HCT116 (cell line): ENCODE measurements around the gene ANXA6. TPM values are rescaled to one million over a fixed set of nuclear protein-coding genes. Genes with fewer than 3 reads are reported as not detected.

Experiments
- ATAC-seq: fragments of 200-7000 bp; cut with Tn5 transposase; 2 replicates; pipeline ENCODE4 v1.9.1; 2020; ENCODE audit warnings: mild to moderate bottlenecking, moderate library complexity
- BruUV-seq: library from RNA; stranded (reverse); fragments of 400-500 nt; replicated peaks from 2 replicates; lab custom pipeline; 2021; lab: Mats Ljungman, UMichigan
- CTCF ChIA-PET: fragments of 300-600 bp; sonication (Branson Sonifier 250); formaldehyde crosslinking; loops from one replicate; lab custom pipeline; 2021; ENCODE audit warnings: antibody characterized with exemption; lab: Charles Lee
- POLR2A ChIA-PET: fragments of 300-600, 350-600 bp; sonication (Branson Sonifier 250); formaldehyde crosslinking; loops from one replicate; lab custom pipeline; 2021; ENCODE audit warnings: antibody characterized with exemption; lab: Charles Lee
- RAD21 ChIA-PET, 2 experiments: fragments of 300-600 bp; sonication (Branson Sonifier 250); formaldehyde crosslinking; loops; one replicate each; lab custom pipeline; 2023; ENCODE audit warnings: low total read pairs in 2 of 2; ENCODE audit not compliant: uncharacterized antibody in 2 of 2, unreplicated experiment in 2 of 2, low non-redundant PET in 1 of 2; lab: Charles Lee
- DNase-seq: peaks from one replicate; pipeline ENCODE4 v3.0.0-alpha.2; 2010; ENCODE audit warnings: low read depth, low spot score
- H2AFZ ChIP-seq: fragments of 200-600 bp; shearing (Covaris generic), sonication (generic); 2 replicates; pipeline ENCODE4 v1.6.1; 2017; ENCODE audit warnings: low read depth, mixed run types, mixed read lengths, antibody characterized with exemption, low read length; ENCODE audit not compliant: poor library complexity, severe bottlenecking
- H3K27ac ChIP-seq: 2 replicates; pipeline ENCODE4 v1.5.1; 2012; ENCODE audit warnings: low read depth, low read length
- H3K27me3 ChIP-seq: fragments of 200-600 bp; sonication (generic); 2 replicates; pipeline ENCODE4 v1.6.1; 2016; ENCODE audit warnings: mixed run types, low read length, mixed read lengths; ENCODE audit not compliant: insufficient read depth
- H3K36me3 ChIP-seq, 2 experiments: fragments of 200-500 bp in 1 of 2; fragments of 200-600 bp in 1 of 2; sonication (Bioruptor generic) in 1 of 2; sonication (generic) in 1 of 2; 2 replicates each; pipeline versions ENCODE4 v1.5.1 to v1.6.1; 2014 to 2016; ENCODE audit warnings: low read length in 2 of 2, inconsistent platforms in 1 of 2, mixed read lengths in 1 of 2, mixed run types in 1 of 2; ENCODE audit not compliant: insufficient read depth in 2 of 2, control insufficient read depth in 1 of 2
- H3K4me1 ChIP-seq, 2 experiments: fragments of 200-600 bp in 1 of 2; sonication (generic) in 1 of 2; 2 replicates each; pipeline versions ENCODE4 v1.5.1 to v1.6.1; 2012 to 2017; ENCODE audit warnings: low read length in 2 of 2, inconsistent platforms in 1 of 2, mild to moderate bottlenecking in 1 of 2, mixed read lengths in 1 of 2, mixed run types in 1 of 2, moderate library complexity in 1 of 2; ENCODE audit not compliant: insufficient read depth in 2 of 2, control insufficient read depth in 1 of 2
- H3K4me2 ChIP-seq: fragments of 200-600 bp; sonication (generic); 2 replicates; pipeline ENCODE4 v1.6.1; 2017; ENCODE audit warnings: mixed run types, low read length, mixed read lengths
- H3K4me3 ChIP-seq, 2 experiments: fragments of 200-600 bp in 1 of 2; sonication (generic) in 1 of 2; replicated peaks in 1 of 2; 2 replicates each; pipeline ENCODE4 v1.5.1; 2011 to 2016; ENCODE audit warnings: low read length in 2 of 2, control low read depth in 1 of 2, low read depth in 1 of 2, mild to moderate bottlenecking in 1 of 2, mixed read lengths in 1 of 2, mixed run types in 1 of 2
- H3K79me2 ChIP-seq: fragments of 200-600 bp; sonication (generic); 2 replicates; pipeline ENCODE4 v1.6.1; 2017; ENCODE audit warnings: mild to moderate bottlenecking, mixed run types, low read length, moderate library complexity, mixed read lengths; ENCODE audit not compliant: insufficient read depth
- H3K9ac ChIP-seq: fragments of 200-600 bp; sonication (generic); 2 replicates; pipeline ENCODE4 v1.6.1; 2016; ENCODE audit warnings: low read length, mixed read lengths
- H3K9me2 ChIP-seq: fragments of 200-600 bp; sonication (generic), shearing (Covaris generic); 2 replicates; pipeline ENCODE4 v1.6.1; 2017; ENCODE audit warnings: mixed run types, mild to moderate bottlenecking, moderate library complexity; ENCODE audit not compliant: insufficient read depth
- H3K9me3 ChIP-seq, 2 experiments: fragments of 200-500 bp in 1 of 2; fragments of 200-600 bp in 1 of 2; sonication (Bioruptor generic) in 1 of 2; sonication (generic) in 1 of 2; 2 replicates each; pipeline ENCODE4 v1.6.1; 2014 to 2017; ENCODE audit warnings: low read length in 2 of 2, mixed read lengths in 2 of 2, inconsistent platforms in 1 of 2, low read depth in 1 of 2, mild to moderate bottlenecking in 1 of 2, mixed run types in 1 of 2, moderate library complexity in 1 of 2; ENCODE audit not compliant: control insufficient read depth in 1 of 2, insufficient read depth in 1 of 2
- H4K20me1 ChIP-seq: fragments of 200-600 bp; sonication (generic), shearing (Covaris generic); 2 replicates; pipeline ENCODE4 v1.6.1; 2017; ENCODE audit warnings: mixed run types, mild to moderate bottlenecking, moderate library complexity; ENCODE audit not compliant: insufficient read depth
- ATF3 ChIP-seq: IDR thresholded peaks from 2 replicates; pipeline ENCODE4 v1.6.1; 2012
- CBX3 ChIP-seq: IDR thresholded peaks from 2 replicates; pipeline ENCODE4 v1.6.1; 2012; ENCODE audit warnings: low read depth
- EGR1 ChIP-seq: IDR thresholded peaks from 2 replicates; pipeline ENCODE4 v1.6.1; 2012; ENCODE audit warnings: low read depth
- ELF1 ChIP-seq: IDR thresholded peaks from 2 replicates; pipeline ENCODE4 v1.6.1; 2012; ENCODE audit warnings: low read depth, borderline replicate concordance
- EZH2 ChIP-seq: fragments of 200-600 bp; sonication (generic); IDR thresholded peaks from 2 replicates; pipeline ENCODE4 v1.6.1; 2017; ENCODE audit warnings: antibody characterized with exemption, mixed run types
- FOSL1 ChIP-seq: IDR thresholded peaks from 2 replicates; pipeline ENCODE4 v1.6.1; 2012; ENCODE audit warnings: low read depth
- MAX ChIP-seq: IDR thresholded peaks from 2 replicates; pipeline ENCODE4 v1.6.1; 2012
- POLR2AphosphoS5 ChIP-seq: IDR thresholded peaks from 2 replicates; pipeline ENCODE4 v1.6.1; 2011; ENCODE audit warnings: mild to moderate bottlenecking, low read depth, low read length, moderate library complexity
- RAD21 ChIP-seq: IDR thresholded peaks from 2 replicates; pipeline ENCODE4 v1.6.1; 2012; ENCODE audit warnings: low read depth, mild to moderate bottlenecking
- REST ChIP-seq: IDR thresholded peaks from 2 replicates; pipeline ENCODE4 v1.6.1; 2012; ENCODE audit warnings: low read depth
- SIN3A ChIP-seq: IDR thresholded peaks from 2 replicates; pipeline ENCODE4 v1.6.1; 2012; ENCODE audit warnings: low read depth
- TCF7L2 ChIP-seq: IDR thresholded peaks from 2 replicates; pipeline ENCODE4 v1.7.0; 2011; ENCODE audit warnings: borderline replicate concordance, inconsistent platforms; ENCODE audit not compliant: insufficient read depth, insufficient read length; ENCODE audit errors: extremely low read depth
- ZFX ChIP-seq: fragments of 450-650 bp; IDR thresholded peaks from 2 replicates; pipeline ENCODE4 v1.6.1; 2017
- ZNF274 ChIP-seq: fragments of 200-500 bp; sonication (Bioruptor generic); IDR thresholded peaks from 2 replicates; pipeline ENCODE4 v1.6.1; 2014; ENCODE audit warnings: mild to moderate bottlenecking, low read depth, low read length, inconsistent platforms
- intact Hi-C: fragments of 100-400 bp; cut with micrococcal nuclease; formaldehyde crosslinking; loops from 2 replicates; pipeline ENCODE4 v1.10.0; 2022
- total RNA-seq: library from RNA; stranded (reverse); gene quantifications from one replicate; pipeline ENCODE4 v1.2.1, GENCODE V29; 2021; ENCODE audit not compliant: unreplicated experiment

The ANXA6 gene
- total RNA-seq, 1 experiment from 2014 or later, result 71.9 TPM

- BruUV-seq, result no TSS peak
- CTCF ChIA-PET, result no interaction called here
These were observed 24.6 kb downstream of the ANXA6 start for GRCh38 chr5:151132963-151133362.

GRCh38 chr5:151130922-151131891 lies 26.4 kb downstream of the ANXA6 start:
- CTCF ChIA-PET, result interaction anchor here (5.0 kb wide), 1 partner anchor 34 kb away, joined by 22 read pairs; no protein-coding TSS in a partner anchor
- RAD21 ChIA-PET, result no interaction called here
- no peak for ATAC-seq
- Histone ChIP-seq H3K9me3 (no peaks in the 10 kb centered on the region), H2AFZ (no peak overlapping the region), H3K4me3 (no peak overlapping the region), H3K27me3 (no peaks in the 10 kb centered on the region), H3K4me2 (no peak overlapping the region), H3K9ac (no peak overlapping the region), H3K79me2 (no peaks in the 10 kb centered on the region), H3K4me1 (peaks cover 0 to 9% of the 10 kb centered on the region in 2 experiments; a peak in 1 of 4 replicates), H3K27ac (no peak overlapping the region), H4K20me1 (no peaks in the 10 kb centered on the region), H3K36me3 (peaks cover 6 to 23% of the 10 kb centered on the region in 2 experiments; a peak in 3 of 4 replicates), H3K9me2 (no peaks in the 10 kb centered on the region)
- DNase-seq, result no peak
- POLR2A ChIA-PET, result no interaction called here
- no TSS peak for BruUV-seq
- TF ChIP-seq POLR2AphosphoS5 (no peak), ATF3 (no peak), CBX3 (no peak), ZNF274 (no peak), EZH2 (no peak), TCF7L2 (no peak), REST (no peak), MAX (no peak), ELF1 (no peak), ZFX (no peak), RAD21 (no peak)
- intact Hi-C loops, result no loop called here

More at GRCh38 chr5:151132963-151133362, 24.6 kb downstream of the ANXA6 start:
- Histone ChIP-seq H3K9me2 (no peaks in the 10 kb centered on the region), H2AFZ (no peak overlapping the region), H3K4me3 (no peak overlapping the region), H3K9me3 (no peaks in the 10 kb centered on the region), H3K79me2 (no peaks in the 10 kb centered on the region), H3K36me3 (peaks cover 6 to 31% of the 10 kb centered on the region in 2 experiments; a peak in 3 of 4 replicates), H3K27me3 (no peaks in the 10 kb centered on the region), H3K4me2 (no peak overlapping the region), H3K27ac (no peak overlapping the region), H3K9ac (no peak overlapping the region), H3K4me1 (peaks cover 0 to 8% of the 10 kb centered on the region in 2 experiments; a peak in 1 of 4 replicates), H4K20me1 (no peaks in the 10 kb centered on the region)
- intact Hi-C loops, result no loop called here
- no peak for ATAC-seq
- POLR2A ChIA-PET, result interaction anchor here (0.6 kb wide), 1 partner anchor 598 kb away, joined by 3 read pairs; no protein-coding TSS in a partner anchor
- TF ChIP-seq MAX (no peak), EZH2 (no peak), FOSL1 (no peak), SIN3A (no peak), EGR1 (no peak)
- no peak for DNase-seq
- RAD21 ChIA-PET, result no interaction called here
